HUDEP-2 (cell line): ENCODE results near the gene HMGCLL1.
A peak's percentile ranks its signal among the peaks of the same experiment; 100 is the strongest.

Source experiments
- DNase-seq, 76 experiments: peaks; one replicate each; lab custom pipeline; 2025; ENCODE audit not compliant: unreplicated experiment in 76 of 76; lab: John Stamatoyannopoulos, UW

HMGCLL1 gene

DNA sequence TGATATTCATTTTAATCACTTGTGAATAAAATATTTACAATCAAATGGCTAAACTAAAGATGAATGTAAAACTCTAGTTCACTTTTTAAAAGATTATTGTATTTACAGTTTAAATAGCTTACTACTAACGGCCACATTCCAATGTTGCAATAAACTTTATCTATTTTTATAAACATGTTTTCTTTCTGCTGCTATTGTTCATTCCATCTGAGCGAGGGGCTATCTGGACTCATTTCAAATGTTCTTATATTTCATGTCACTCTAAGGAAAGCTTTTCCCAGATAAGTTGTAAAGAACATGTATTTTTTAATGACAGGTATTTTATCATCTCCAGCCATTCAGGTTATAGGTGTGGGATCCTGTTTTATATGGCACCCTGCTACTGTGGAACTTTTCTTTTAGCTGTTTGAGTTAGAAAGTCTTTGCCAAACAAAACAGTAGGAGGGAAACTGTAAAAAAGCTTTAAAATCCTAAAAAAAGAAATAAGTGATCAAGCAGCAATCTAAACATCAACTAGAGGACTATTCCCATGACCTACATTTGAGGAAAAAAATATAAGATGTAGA lies 42.5 kb downstream of the HMGCLL1 start:
- no peak for DNase-seq

DNA sequence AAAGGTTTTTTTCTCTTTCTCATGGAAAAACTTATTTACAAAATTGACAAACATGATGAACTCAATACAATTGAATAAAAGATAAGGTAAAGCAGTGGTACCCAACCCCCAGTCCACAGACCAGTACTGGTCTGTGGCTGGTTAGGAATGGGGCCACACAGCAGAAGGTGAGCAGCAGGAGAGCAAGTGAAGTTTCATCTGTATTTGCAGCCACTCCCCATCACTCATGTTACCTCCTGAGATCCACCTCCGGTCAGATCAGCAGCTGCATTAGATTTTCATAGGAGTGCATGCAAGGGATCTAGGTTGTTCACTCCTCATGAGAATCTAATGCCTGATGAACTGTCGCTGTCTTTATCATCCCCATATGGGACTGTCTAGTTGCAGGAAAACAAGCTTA lies 47.5 kb downstream of the HMGCLL1 start:
- no peak for DNase-seq

DNA sequence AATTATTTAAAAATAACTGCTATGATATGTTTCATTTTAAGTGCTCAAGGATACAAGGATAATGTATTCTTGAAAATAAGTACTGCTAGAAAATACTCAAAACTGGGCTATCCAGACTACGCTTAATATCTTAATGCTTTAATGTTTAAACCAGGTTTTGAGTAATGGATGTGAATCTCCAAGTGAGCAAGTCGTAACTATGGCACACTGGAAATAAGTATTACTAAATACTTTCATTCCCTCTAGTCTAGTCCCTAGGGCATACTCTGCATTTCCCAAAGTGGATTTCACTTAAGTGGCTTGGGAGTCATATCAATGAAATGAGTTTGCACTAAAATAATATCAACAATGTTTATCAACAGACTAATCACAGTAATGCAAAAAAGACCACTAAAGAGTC lies 48.1 kb downstream of the HMGCLL1 start:
- DNase-seq = no peak

DNA sequence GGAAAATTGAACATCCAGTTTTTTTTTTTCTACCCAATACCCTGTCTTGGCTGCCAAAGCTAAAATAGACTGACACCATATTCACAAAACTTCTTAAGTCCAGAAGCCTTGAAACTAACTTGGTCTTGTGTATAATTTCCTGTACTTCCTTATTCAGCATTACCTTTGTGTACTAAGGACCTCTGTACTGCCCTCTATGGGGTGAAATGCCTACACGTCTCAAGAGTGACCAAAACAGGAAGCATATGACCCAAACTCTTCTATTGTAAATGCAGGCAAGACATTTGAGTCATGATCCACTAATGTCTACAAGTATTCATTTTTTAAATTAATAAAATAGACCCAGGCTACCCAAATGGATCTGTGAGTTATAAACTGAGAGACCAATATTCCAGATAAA lies 50.4 kb downstream of the HMGCLL1 start:
- DNase-seq = peak in 18 of 76 experiments; percentile 1 to 59 (median 19)

DNA sequence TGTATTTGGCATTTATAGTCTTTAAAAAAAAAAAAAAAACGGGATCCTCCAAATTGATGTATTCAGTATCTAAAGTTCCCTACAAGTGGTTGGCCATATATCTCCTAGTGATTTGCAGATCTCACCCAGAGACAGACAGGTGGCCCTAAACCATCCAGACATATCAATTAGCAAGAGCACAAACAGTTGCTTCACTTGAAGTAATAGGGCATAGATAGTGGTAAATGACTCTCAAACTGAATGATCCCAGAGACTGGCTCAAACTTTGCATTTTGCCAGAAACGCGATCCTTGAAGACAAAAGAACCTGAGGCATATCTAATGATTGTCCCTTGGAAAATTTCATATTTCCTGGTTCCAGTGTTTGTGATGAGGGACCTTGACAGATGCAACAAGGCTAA lies 54.6 kb downstream of the HMGCLL1 start:
- DNase-seq = no peak

DNA sequence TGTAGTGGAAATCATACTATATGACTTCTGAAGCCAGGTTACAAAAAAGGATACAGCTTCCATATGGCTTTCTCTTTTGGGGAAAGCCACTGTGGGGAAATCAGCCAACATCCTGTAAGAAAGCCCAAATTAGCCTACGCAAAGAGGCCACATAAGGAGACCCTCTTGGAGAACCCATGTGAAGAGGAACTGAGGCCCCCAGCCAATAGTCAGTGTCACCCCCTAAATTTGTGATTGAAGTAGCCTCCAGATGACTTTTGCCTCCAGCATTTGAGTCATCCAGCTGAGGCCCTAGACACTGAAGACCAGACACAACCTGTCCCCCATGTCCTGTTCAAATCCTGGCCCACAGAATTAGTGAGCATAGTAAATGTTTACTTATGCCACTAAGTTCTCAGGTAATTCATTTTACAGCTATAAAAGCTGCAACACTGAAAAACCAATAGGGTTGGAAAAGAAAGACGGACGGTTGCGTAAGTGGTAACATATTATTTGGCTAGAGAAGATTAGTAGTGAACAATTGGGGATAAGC lies 60.4 kb downstream of the HMGCLL1 start:
- DNase-seq = no peak

DNA sequence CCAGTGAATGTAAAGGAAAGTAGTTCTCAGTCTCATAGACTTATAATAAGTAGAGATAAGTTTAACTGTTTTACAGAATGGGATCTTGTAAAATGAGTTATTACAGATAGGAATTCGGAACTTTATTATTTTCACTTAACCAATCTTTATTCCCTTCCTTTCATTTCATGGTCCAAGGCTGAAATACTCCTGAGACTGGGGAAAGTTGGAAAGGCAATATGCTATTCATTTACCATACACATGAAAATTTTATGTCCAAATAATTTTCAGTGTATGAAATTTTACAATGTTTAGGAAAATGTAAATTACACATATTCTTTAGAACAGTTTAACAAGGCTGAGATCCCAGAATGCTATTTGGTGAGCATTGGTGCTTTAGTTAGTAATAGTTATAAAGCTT lies 62.3 kb downstream of the HMGCLL1 start:
- no peak for DNase-seq

DNA sequence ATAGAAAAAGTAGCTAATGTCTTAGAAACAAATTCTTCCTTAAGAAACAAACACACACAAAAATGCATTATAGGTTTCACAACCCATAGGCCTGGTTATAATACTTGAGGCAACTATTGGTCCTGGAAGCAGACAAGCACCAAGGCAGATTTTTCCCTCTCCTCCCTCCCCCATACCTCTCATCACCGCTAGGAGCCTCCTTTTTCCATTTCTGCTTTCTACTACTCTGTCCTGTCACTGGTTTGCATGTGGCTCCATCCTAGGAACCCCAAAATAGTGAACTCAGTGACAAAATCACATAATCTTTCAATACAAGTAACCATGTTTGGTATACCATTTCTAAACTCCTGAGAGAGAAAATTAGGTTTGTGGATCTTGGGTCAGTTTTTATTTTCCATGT lies 66.1 kb downstream of the HMGCLL1 start:
- DNase-seq = peak in 1 of 76 experiments; percentile 3

DNA sequence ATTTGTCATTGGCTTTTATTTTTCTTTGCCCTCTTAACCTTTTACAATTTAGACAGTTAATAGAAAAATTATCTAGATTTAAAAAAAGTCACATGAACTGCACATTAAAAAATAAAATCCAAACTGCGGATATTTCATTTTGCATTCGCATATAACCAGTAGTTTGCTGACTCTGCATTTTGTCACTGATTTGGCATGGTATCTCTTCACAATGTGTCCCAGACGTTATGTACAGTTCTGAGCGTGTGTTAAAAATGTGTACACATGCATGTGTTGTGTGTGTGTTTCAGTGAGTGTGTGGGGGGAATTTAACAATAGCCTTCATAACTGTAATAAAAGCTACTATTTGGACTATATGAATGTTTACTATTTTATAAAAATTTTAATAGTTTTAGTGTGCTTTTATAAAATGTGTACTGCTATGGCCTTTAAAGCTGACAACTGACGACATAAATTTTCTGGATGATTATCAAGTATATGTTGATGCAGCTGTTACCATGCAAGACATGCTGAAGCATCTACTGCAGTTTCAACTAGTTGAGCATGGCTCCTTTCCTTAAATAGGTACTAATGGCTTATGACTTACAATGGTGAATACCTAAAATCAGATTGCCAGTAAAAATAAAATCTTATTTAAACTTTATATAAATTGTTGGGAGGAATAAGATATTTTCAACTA lies 67.7 kb downstream of the HMGCLL1 start:
- DNase-seq = no peak

DNA sequence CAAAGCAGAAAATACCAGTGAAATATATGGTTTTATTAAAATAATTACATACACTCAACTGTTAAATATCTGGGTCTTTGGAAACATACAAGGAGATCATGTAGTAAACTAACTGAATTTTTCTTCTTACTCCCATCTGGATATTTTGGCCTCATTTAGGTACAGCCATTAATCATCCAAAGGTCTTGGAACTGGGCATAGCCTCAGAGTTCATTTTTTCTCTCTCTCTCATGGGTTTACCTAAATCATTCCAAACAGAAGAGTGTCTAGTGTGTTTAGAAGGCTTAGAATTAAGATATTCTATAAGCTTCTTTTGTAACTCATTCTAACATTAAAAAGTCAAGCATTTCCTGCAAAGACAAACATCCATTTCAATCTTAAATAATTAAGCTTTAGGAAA lies 79.4 kb downstream of the HMGCLL1 start:
- DNase-seq = no peak

DNA sequence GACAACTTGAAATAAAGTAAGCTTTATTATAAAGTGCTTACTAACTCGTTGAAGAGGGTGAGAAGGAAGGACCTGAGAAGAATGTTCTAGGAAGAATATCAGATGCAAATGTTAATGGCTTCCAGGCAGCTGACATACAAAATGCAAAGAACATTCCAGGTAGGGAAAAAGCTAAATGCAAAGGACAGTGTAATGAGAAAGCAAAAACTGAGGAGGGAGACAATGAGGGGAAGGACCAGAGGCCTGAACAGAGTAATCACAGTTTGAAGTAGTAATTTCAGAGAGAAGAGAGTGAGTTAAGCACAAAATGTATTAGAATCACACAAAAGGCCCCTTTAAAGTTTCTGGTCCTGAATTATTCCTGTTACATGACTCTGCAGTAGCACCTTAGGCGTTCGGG lies 81.3 kb downstream of the HMGCLL1 start:
- DNase-seq = no peak

DNA sequence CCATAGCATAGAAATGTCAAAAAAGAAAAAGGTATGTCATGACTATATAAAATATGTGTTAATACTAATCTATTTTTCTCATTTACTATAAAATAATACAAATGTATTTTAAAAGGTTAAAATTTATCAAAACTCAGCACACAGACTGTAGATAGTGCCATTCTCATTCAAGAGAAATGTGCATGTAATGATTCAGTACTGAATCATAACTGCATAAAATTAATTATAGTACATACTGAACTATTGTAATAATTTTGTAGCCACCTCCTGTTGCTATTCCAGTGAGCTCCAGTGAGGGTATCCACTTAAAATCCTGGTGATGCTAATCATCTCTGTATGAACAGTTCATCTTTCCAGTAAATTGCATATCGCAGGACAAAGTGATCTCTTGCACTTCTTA lies 82.8 kb downstream of the HMGCLL1 start:
- DNase-seq = no peak

DNA sequence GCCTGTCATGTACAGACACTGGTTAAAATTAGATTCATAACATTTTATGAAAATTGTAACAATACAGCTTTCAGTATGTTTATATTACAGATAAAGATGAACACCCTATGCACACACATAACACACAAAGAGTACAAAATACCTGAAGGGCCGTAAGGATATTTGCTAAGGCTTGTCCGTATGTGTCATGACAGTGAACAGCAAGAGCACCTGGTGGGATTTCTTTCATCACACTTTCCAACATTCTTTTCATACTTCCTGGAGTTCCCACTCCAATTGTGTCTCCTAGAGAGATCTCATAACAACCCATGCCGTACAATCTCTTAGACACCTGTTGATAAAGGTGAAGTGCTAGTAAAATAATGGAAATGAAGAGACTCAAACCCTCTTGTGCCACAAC lies 83.7 kb downstream of the HMGCLL1 start:
- DNase-seq = no peak

DNA sequence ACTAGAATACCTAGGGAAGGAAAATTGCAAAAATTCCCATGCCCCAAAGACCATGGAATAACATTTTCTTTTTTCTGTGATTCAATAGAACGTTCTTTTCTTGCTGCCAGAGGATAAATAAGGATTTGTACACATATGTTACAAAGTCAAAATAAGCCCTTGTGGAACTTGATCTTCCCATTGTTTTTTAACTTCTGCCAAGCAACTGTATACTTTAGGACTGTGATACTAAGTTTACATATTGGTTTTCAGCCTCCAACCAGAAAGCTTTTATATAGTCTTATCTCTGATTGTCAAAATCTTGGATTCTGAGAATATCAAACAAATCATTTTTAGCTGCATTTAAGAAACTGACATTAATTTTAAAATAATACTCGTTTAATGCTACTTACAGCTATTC lies 84.6 kb downstream of the HMGCLL1 start:
- no peak for DNase-seq

DNA sequence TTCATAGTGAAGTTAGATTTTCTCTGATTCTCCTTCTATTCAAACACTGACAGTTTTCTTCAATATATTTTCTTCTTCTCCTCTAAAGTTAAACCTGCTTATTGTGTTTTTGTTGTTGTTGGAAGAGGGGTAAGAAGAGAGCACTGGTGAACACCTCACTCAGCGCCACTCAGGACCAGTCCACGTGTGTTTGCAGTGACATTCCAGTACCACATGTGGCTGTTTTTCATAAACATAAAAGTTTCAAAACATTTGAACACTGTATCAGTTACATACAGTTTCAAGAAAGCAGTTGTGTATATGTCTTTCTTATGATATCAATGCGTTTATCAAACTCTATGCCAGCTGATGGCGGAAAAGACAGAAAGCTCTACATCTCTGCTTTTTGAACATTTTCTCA lies 86.7 kb downstream of the HMGCLL1 start:
- DNase-seq = no peak

DNA sequence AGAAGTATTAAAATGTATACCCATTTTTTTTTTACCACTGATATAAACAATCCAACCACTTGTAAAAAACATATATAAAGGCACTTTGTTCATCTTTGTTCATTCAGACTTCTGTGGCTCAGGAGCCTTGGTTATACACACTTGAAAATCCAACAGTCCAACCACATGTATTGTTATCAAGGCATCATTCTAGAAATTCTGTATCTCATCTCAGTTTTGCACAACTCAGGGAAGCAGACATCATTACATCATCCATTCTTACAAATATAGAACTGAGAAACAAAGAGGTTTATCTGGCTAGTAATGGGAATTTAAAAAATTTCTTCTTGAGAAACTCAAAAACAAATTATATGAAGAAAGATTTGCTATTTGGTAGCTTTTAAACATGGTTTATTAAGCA lies 88.1 kb downstream of the HMGCLL1 start:
- no peak for DNase-seq

DNA sequence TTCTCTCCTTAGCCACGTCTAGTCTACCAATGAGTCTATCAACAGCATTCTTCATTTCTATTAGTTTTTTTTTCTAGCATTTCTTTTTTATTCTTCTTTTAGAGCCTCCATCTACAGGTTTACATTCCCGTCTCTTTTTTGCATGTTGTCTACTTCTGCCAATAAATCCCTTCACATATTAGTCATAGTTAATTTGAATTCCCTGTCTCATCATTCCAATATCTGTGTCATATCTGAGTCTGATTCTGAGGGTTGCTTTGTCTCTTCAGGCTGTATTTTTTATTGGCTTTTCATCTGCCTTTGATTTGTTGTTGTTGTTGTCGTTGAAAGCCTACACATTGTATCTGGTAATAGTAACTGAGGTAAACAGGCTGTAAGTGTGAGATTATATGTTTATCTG lies 104.6 kb downstream of the HMGCLL1 start:
- no peak for DNase-seq

DNA sequence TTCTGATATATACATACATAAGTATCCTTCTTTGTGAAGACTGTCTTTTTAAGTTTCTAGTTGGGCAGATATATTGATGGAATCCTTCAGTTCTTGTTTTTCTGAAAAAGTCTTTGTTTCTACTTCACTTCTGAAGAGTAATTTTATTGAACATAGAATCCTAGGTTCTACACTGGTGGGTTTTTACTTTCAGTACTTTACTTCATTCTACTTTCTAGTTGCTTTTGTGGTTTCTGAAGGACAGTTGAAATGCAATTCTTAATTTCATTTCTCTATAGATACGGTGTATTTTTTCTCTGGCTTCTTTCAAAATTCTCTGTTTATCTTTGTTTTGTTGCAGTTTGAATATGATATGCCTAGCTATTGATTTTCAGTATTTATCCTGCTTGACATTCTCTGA lies 105.3 kb downstream of the HMGCLL1 start:
- DNase-seq = no peak

DNA sequence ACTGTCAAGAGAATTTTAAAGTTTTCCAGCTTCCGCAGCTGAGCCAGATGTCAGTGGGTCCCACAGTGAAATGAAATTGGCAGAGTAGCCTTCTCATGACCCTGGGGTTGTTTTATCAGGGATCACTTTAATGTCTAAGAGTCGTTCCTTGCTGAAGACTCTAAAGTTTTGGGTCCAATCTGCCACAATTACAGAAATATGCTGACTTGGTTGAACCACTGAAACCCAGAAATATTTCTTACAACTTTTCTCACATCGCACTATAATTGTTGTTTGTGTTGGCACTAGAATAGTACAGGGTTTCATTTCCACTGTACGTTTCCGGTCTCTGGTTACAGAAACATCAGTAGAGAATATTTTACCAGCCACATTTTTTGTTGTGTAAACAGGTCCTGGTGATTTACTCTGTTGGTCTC lies 109.0 kb downstream of the HMGCLL1 start:
- no peak for DNase-seq

DNA sequence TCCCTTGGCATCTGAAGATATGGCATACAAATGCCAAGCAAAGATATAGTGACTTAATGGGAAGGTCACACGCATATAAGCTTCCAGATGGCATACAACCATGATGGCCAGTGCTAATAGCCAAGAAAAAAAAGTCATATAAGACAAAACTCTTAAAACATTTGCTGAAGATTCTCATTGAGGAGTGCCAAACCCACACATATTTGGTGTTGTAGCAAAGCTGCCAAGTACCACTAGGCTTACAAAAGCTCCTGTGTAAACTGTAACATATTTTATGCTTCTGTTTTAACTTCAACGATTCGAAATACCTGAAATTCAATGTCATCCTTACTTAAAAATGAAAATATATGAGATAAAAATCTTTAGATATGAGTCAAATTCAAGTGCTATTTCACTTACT lies 123.0 kb downstream of the HMGCLL1 start:
- no peak for DNase-seq

DNA sequence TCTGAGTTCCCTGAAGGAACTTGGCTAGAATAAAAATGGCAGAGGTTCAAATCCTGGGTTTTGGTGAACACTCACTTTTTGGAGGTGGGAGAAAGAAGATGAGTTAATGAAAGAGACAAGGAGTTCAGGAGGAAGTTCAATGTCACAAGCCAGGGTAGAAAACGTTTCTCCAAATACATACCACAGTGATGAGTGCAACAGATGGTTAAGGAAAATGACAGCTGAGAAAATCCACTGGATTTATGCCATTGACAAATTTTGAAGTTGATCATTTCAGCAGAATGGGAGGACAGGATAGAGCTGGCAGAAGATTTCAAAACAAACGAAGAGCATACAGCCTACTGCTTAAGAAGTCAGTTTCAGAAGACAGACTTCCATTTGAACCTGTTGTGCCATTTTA lies 129.0 kb downstream of the HMGCLL1 start:
- DNase-seq = no peak

DNA sequence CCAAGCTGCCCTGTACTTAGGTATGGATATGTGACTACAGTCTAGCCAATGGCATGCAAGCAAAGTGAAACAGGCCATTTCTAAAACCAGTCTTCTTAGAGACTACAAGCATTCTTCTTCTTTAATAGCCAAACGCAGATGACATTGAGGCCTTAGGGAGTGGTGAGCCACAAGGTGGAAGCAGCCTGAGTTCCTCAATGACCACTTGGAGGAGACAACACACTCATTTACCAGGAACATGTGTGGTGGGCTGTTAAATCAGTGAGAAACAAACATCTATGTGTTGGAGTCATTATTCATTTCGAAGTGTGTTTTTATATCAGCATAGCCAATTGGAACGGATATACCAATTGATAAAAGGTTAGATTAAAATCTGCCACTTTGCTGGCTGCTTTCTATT lies 129.8 kb downstream of the HMGCLL1 start:
- peak in 2 of 76 experiments; percentile 1 to 7 for DNase-seq

DNA sequence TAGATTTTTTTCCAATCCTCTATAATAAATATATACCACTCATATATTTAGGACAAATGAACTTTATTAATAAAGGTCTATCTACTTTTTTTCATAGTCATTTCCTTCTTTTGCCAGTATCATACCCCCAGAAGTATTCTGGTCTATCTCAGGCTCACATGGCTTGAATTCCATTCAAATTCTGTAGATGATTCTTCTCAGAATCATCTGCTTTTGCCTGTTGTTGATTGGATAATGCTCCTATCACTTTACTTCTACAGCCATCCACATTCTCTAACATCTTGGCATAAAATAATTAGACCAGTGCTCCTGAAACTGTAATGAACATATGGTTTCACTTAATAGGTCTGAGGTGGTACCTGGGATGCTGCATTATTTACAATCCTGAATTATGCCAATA lies 130.5 kb downstream of the HMGCLL1 start:
- DNase-seq = no peak
